Left cardiac atrium (tissue), 4 donors: Measurements from ENCODE around the gene KCNQ4. TPM values are rescaled to one million over a fixed set of nuclear protein-coding genes. Genes with fewer than 3 reads are reported as not detected.

Experiments used
- ATAC-seq, 2 donors: fragments of 200-7000 bp; cut with Tn5 transposase; one replicate each; pipeline ENCODE4 v1.9.1; 2020; ENCODE audit warnings: mild to moderate bottlenecking in 2 of 2, moderate library complexity in 2 of 2
- DNase-seq: peaks from one replicate; pipeline ENCODE4 v3.0.0-alpha.2; 2020
- intact Hi-C, 2 donors: fragments of 100-400 bp; cut with DNase I; formaldehyde crosslinking; loops; one replicate each; pipeline versions ENCODE4 v1.14.1 to v1.15.1; 2022 to 2023
- total RNA-seq, 2 donors: library from RNA; stranded (reverse); fragmentation: NEBNext Ultra II Directional; extraction: Animal tissue kit (Norgen Biotek cat#: 25700); gene quantifications; one replicate each; pipeline ENCODE4 v1.2.1, GENCODE V29; 2021
- donor health status: DM: no; HTN: yes; CAD: no.
- donor health status: DM: no; HTN: yes; CAD: no; lungs with severe emphysema.
- donor health status: DM: yes; HTN: yes; CAD: no.
- donor health status: Dilated cardiomyopathy.

KCNQ4 gene
- total RNA-seq, 2 donors from 2014 or later: 1.3 to 1.4 TPM

- ATAC-seq (no peak), DNase-seq (no peak)
- intact Hi-C loops: no loop called here
Observed at GRCh38 chr1:40829631-40830245, 46.2 kb downstream of the KCNQ4 start.

GRCh38 chr1:40830419-40830943, 46.9 kb downstream of the KCNQ4 start:
- intact Hi-C loops: no loop called here
- no peak for ATAC-seq

GRCh38 chr1:40831001-40831732, 47.6 kb downstream of the KCNQ4 start:
- no peak for ATAC-seq
- intact Hi-C loops: no loop called here
- DNase-seq: no peak

More at GRCh38 chr1:40830419-40830943, 46.9 kb downstream of the KCNQ4 start:
- DNase-seq: no peak

GRCh38 chr1:40833979-40834378, 50.4 kb downstream of the KCNQ4 start:
- DNase-seq (no peak), ATAC-seq (no peak)
- intact Hi-C loops: no loop called here

- intact Hi-C loops: no loop called here
- DNase-seq (no peak), ATAC-seq (no peak)
Observed at GRCh38 chr1:40834968-40835545, 51.5 kb downstream of the KCNQ4 start.

GRCh38 chr1:40836283-40836682, 52.7 kb downstream of the KCNQ4 start:
- intact Hi-C loops: no loop called here
- ATAC-seq: no peak
- no peak for DNase-seq

- DNase-seq (no peak), ATAC-seq (no peak)
- intact Hi-C loops: no loop called here
Observed at GRCh38 chr1:40837601-40838000, 54.0 kb downstream of the KCNQ4 start.

GRCh38 chr1:40838045-40838979, 54.7 kb downstream of the KCNQ4 start:
- intact Hi-C loops: no loop called here
- no peak for DNase-seq
- peak in 1 of 2 donors; percentile 19 for ATAC-seq

- ATAC-seq (no peak), DNase-seq (no peak)
- intact Hi-C loops: no loop called here
Observed at GRCh38 chr1:40838980-40839942, 55.7 kb downstream of the KCNQ4 start.

GRCh38 chr1:40839943-40840335, 56.4 kb downstream of the KCNQ4 start:
- no peak for ATAC-seq
- no peak for DNase-seq
- intact Hi-C loops: loop anchor here in 1 of 2 donors (10.0 kb wide), 1 partner anchor 65 kb away; no protein-coding TSS in a partner anchor

GRCh38 chr1:40840526-40841323, 57.1 kb downstream of the KCNQ4 start:
- ATAC-seq (no peak), DNase-seq (no peak)
- intact Hi-C loops: loop anchor here in 1 of 2 donors (10.0 kb wide), 1 partner anchor 66 kb away; no protein-coding TSS in a partner anchor

- no peak for ATAC-seq
- DNase-seq: no peak
- intact Hi-C loops: loop anchor here in 1 of 2 donors (10.0 kb wide), 1 partner anchor 67 kb away; no protein-coding TSS in a partner anchor
Observed at GRCh38 chr1:40841602-40842001, 58.0 kb downstream of the KCNQ4 start.

- ATAC-seq (no peak), DNase-seq (no peak)
- intact Hi-C loops: loop anchor here in 1 of 2 donors (10.0 kb wide), 1 partner anchor 67 kb away; no protein-coding TSS in a partner anchor
Observed at GRCh38 chr1:40842207-40842606, 58.6 kb downstream of the KCNQ4 start.

GRCh38 chr1:40842691-40843090, 59.1 kb downstream of the KCNQ4 start:
- intact Hi-C loops: loop anchor here in 1 of 2 donors (10.0 kb wide), 1 partner anchor 68 kb away; no protein-coding TSS in a partner anchor
- no peak for ATAC-seq

GRCh38 chr1:40844079-40844478, 60.5 kb downstream of the KCNQ4 start:
- DNase-seq (no peak), ATAC-seq (no peak)
- intact Hi-C loops: loop anchor here in 1 of 2 donors (10.0 kb wide), 1 partner anchor 69 kb away; no protein-coding TSS in a partner anchor

More at GRCh38 chr1:40842691-40843090, 59.1 kb downstream of the KCNQ4 start:
- no peak for DNase-seq
